ENCODE results near the gene TBCD. TPM values are rescaled to one million over a fixed set of nuclear protein-coding genes. Genes with fewer than 3 reads are reported as not detected.

TBCD gene
- total RNA-seq, 1 experiment from 2014 or later, result 129 TPM

- H2BK120ac ChIP-seq (ENCODE audit: low read depth, low read length, poor library complexity, severe bottlenecking), result no peak overlapping the region
- H3K9me3 ChIP-seq (ENCODE audit: control insufficient read depth, low read depth, low read length), result no peaks in the 10 kb centered on the region
- no peak overlapping the region for H3K4me2 ChIP-seq (ENCODE audit: insufficient read depth, insufficient read length, low read length)
- no peak overlapping the region for H2BK12ac ChIP-seq (ENCODE audit: insufficient read length, low read depth, low read length)
- no peak overlapping the region for H2BK5ac ChIP-seq (ENCODE audit: insufficient read length, low read length)
- Mint-ChIP-seq H3K4me1 (peaks cover 12 to 16% of the 10 kb centered on the region in 2 experiments), H3K27ac (peak overlapping the region in 1 of 3 experiments; percentile 10; a peak in 3 of 7 replicates), H3K4me3 (no peak overlapping the region), H3K27me3 (ENCODE audit: low read depth) (no peaks in the 10 kb centered on the region), H3K36me3 (ENCODE audit: insufficient read depth in 1 of 3, low read depth in 3 of 3) (peaks cover 11 to 31% (median 31%) of the 10 kb centered on the region in 3 experiments), H3K9me3 (peaks cover 0 to 3% of the 10 kb centered on the region in 2 experiments; a peak in 2 of 5 replicates)
- H4K8ac ChIP-seq (replicated peaks; ENCODE audit: insufficient read length, low read depth, low read length), result no peak overlapping the region
- H3K18ac ChIP-seq (ENCODE audit: insufficient read length, low read depth, low read length), result no peak overlapping the region
- no peak overlapping the region for H3K23ac ChIP-seq (ENCODE audit: insufficient read length, low read depth, low read length)
- no peak overlapping the region; the same call in 1 of the 2 replicates for H3K14ac ChIP-seq (ENCODE audit: insufficient read depth, low read length)
- no peak overlapping the region for H3K27ac ChIP-seq (ENCODE audit: insufficient read length, low read depth, low read length)
- no CpG with 5 or more reads among the region's 24 CpGs for WGBS (ENCODE audit: extremely low coverage, insufficient read length, low lambda C conversion rate)
- H3K4ac ChIP-seq (ENCODE audit: low read depth, low read length), result no peak overlapping the region
- H3K56ac ChIP-seq (ENCODE audit: insufficient read length, low read depth, low read length), result no peak overlapping the region
- no peak overlapping the region for H4K91ac ChIP-seq (ENCODE audit: insufficient read length, low read depth, low read length)
- H4K20me1 ChIP-seq (ENCODE audit: control insufficient read depth, insufficient read depth, insufficient read length), result no peaks in the 10 kb centered on the region
- H3K27me3 ChIP-seq (ENCODE audit: insufficient read depth, low read length), result no peaks in the 10 kb centered on the region
- no peak for DNase-seq
- no peak overlapping the region for H2AFZ ChIP-seq (ENCODE audit: low read length)
- no peaks in the 10 kb centered on the region for H3K23me2 ChIP-seq (ENCODE audit: insufficient read length, low read depth, low read length, poor library complexity, severe bottlenecking)
- H3T11ph ChIP-seq (ENCODE audit: low read length), result no peak overlapping the region
- no peak overlapping the region for H2BK15ac ChIP-seq (ENCODE audit: low read depth, low read length)
- no peaks in the 10 kb centered on the region for H3K79me2 ChIP-seq (ENCODE audit: insufficient read depth, low read length)
- H3K4me1 ChIP-seq (ENCODE audit: insufficient read depth, low read length), result no peaks in the 10 kb centered on the region
- no peak overlapping the region for H3K9ac ChIP-seq (ENCODE audit: extremely low read depth, insufficient read length, low read length)
- H2AK5ac ChIP-seq (ENCODE audit: insufficient read length, low read length), result no peak overlapping the region
- H4K5ac ChIP-seq (ENCODE audit: insufficient read length, low read depth, low read length), result no peak overlapping the region
- TF ChIP-seq CTCF (conservative IDR thresholded peaks at IDR 0.05), result no peak
- H2BK20ac ChIP-seq (ENCODE audit: low read depth, low read length, poor library complexity, severe bottlenecking), result no peak overlapping the region
- H3K79me1 ChIP-seq (ENCODE audit: insufficient read depth, low read depth, low read length, poor library complexity, severe bottlenecking), result no peaks in the 10 kb centered on the region
Observed at GRCh38 chr17:82845163-82845807, 93.4 kb downstream of the TBCD start.
